SHP77 (cell line): ENCODE data around the gene TTC23.
"Not testable (repeated sequence)": the region's sequence is repeated elsewhere in the genome, so short reads cannot be mapped to it uniquely, and the experiment has no call there.

Experiments used
- DNase-seq, 2 experiments: peaks; one replicate each; lab custom pipeline; 2025; lab: John Stamatoyannopoulos, UW

TTC23 gene

DNA sequence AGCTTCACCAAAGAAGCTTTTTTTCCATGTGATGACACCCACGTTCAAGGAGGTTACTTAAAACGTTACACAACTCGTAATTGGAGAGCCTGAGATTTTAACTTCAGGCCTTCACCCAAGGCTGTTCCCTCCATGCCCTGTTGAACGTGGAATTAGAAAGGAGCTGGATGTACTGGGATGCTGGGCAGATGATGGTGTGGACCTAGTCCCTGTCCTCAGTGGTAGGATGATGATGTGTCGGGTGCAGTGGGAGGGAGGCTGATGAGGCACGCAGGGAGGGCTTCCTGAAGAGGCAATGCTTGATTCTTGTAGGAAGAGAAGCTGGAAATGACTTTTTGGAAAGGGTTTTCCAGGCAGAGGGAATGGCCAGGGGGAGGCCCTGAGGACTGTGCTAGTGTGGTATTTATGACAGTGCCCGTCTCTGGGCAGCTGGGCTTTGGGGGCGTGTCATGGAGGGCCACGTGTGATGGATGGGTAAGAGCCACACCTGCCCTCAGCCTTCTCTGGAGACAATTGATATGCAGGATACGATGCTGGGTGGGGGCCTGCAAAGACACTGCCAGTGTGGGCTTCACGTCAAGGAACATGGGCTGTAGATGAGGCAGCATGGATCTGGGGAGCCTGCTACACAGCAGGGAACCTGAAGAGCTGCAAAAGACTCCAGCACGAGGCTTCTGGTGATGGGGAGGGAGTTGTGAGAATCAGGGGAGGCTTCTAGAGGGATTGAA is 129.2 kb downstream of the TTC23 start:
- DNase-seq: peak in 1 of 2 experiments; percentile 33

DNA sequence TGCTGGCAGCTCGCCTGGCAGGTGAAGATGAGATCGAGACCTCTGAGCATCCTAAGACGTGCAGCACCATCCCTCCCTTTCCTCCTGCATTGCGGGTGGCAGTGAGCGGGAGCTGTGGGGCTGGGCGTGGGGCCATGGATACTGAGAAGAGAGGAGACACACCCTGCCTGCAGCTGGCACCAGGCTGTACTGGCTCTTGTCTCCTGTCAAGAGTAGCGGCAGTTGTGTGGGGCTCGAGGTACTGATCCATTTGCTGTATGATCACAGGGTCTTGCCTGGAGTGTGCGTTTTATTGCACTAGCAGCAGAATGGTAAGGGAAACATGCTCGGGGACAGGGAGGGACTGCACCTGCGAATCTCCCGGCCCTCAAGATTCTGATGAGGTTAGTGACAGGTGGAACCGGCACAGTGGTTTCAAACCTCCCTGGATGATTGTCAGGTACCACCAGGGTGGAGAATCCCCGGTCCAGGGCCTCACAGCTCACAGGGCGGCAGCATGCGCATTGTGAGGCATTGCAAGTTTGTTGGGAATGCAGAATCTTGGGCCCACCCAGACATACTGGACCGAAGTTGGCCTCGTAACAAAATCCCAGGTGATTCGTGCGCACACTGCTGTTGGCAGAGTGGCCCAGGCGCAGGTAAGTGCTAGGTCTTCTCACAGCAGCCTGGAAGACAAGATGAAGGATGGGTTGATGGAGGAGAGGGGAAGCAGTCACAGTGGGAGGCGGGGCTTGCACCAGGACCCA is 130.4 kb downstream of the TTC23 start:
- no peak for DNase-seq

DNA sequence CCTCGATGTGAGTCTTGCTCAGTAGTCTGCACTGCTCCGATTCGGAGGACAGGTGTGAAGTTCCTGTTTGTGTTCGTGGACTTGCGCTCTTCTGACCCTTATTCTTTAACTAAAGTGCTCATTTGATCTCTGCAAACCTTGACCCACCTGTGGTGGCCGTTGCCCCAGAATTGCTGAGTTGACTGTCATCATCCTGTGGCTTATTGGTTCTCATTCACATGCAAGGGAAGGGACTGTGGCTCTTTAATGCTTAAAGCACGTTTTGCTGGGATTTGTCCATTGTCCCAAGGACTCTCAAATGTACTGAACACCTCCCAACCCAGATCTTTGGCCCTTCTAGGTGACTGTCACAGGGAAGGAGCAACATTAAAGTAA is 131.1 kb downstream of the TTC23 start:
- no peak for DNase-seq

DNA sequence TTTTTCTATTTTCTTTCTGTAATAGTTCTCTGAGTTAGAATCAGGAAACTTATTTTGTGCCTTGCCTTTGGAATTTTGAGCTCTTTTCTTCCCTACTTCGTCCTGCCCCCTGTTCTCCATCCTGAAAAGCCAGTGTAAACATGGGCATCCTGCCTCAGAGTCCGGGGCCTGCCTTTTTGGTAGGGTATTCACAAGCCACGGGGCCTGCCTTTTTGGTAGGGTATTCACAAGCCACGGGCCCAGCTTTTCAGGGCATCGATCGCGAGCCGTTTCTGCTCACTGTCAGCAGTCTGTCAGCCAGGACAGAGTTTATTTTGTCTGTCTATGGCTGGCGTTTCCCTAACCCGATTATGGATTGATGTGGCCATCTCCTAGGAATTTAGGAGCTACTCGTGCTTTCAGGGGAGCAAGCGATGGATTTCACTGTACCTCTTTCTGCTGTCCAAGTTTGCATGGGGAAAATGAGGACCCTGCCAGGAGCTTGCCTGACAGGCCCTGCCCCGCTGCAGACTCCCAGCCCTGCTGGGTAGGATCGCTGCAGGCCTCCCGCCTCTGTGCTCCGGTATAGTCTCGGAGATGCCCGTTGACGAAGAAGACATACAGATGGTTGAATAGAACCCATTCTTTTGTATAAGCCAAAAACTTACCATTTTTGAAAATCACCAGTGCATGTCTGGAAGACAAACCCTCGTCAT is 131.7 kb downstream of the TTC23 start:
- no peak for DNase-seq

DNA sequence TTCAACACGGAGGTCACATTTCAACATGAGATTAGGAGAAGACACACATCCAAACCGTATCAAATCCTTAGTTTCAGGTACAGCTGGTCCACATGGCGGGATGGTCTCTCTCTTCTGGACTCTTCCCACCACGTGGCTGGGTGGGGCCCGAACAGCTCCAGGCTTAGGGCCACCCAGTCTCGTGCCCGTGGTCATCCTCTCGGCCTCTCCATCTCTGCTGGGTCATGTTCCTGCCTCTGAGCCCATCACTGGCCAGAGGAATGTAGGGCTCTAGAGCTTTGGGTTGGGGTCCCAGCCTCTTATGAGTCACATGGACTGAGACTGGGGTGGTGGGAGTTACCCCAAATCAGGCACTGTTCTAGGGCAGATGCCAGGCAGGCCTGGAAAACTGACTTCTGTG is 132.3 kb downstream of the TTC23 start:
- DNase-seq: no peak

DNA sequence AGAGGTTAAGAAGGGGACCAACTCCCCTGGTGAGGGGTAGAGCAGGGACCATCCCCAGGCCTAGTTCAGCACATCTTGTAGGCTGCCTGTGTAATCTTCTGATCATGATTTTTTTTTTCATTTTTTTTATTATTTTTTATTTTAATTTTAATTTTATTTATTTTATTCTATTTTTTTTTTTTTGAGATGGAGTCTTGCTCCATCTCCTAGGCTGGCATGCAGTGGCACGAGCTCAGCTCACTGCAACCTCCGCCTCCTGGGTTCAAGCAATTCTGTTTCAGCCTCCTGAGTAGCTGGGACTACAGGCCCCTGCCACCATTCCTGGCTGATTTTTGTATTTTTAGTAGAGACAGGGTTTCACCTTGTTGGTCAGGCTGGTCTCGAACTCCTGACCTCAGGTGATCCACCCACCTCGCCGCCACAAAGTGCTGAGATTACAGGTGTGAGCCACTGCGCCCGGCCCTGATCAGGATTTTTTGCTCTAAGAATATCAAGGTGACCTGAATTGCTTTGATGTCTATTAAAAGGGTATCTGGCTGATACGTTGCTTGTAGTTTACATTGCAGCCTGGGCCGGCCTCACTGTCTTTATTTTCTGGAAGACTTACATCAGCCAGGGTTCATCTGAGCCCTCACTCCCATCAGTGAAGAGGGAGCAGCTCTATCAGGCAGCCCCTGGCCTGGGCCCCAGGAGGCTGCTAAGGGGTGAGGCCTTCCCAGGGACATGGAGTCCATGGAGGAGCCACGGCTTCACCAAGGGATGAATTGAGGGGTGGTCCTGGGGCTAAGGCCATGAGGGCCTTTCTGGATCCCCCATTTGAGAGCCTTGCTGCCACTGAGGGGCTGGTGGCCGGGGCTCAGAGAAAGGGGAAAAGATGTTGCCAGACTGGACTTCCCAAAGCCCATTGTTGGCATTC is 133.8 kb downstream of the TTC23 start:
- DNase-seq: no peak

DNA sequence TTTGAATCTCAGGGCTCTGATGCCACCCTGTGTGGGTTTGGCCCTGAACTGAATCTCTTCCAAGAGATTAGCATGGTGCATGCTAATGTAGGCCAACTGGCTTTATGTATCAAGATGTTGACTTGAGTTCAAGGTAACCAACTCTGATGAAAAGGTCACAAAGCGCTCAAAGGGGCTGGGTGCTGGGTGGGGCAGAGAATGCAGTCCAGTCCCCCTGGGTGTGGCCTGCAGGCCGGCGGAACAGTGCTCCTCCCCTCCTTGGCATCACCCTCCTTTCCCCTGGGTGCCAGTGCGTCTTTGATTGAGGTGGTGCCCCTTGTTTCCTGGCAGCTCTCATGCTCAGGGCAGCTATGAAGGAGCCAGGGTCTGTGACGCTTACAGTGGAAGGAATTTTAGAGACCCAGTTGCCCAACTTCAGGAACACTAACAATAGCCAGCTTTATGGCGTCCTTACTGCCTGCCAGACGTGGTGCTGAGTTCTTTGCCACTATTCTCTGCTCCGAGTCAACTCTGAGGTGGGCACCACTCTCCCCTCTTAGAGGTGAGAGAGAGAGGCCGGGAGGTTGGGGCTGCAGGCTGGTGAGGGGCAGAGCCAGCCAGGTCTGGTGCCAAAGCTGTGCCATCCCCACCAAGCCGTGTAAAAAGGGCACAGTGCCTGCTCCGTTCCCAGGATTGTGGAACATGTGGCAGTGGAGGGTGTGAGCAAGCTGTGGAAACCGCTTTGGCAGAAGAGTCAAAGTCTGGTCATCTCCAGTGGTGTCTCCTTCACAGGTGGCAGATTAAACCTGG is 134.7 kb downstream of the TTC23 start:
- no peak for DNase-seq

DNA sequence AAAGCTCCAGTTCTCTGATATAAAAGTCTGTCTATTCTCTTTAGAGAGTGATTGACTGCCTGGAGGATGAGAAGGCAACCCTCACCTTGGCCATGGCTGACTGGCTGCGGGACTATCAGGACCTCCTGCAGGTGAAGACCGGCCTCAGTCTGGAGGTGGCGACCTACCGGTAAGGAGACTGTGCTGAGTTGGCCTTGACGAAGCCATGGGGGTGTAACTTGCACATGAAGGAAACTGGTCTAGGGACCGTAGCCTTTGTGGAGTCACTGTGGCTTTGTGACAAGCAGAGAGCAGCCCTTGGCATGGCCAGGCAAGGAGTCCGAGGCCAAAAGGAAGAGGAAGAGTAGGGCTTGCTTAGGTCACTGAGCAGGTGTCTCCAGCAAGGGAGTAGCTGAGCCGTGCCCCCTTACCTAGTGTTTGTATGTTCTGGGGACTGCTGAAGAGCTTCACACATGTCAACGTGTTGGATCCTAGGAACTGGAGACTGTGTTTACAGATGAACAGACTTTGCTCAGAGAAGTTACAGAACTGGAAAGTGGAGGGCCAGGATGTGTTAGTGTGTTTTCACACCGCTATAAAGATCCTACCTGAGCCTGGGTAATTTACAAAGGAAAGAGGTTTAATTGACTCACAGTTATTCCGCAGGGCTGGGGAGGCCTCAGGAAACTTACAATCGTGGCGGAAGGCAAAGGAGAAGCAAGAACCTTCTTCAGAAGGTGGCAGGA is 135.7 kb downstream of the TTC23 start:
- no peak for DNase-seq

DNA sequence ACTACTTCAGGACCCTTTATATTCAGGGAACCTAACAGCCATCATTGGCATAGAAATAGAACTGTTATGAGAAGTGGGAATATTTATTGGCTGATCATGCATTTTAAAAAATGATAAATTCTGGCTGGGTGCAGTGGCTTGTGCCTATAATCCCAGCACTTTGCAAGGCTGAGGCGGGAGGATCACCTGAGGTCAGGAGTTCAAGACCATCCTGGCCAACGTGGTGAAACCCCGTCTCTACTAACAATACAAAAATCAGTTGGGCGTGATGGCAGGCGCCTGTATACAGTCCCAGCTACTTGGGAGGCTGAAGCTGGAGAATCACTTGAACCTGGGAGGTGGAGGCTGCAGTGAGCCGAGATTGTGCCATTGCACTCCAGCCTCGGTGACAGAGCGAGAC is 137.7 kb downstream of the TTC23 start:
- DNase-seq: not testable (repeated sequence)

DNA sequence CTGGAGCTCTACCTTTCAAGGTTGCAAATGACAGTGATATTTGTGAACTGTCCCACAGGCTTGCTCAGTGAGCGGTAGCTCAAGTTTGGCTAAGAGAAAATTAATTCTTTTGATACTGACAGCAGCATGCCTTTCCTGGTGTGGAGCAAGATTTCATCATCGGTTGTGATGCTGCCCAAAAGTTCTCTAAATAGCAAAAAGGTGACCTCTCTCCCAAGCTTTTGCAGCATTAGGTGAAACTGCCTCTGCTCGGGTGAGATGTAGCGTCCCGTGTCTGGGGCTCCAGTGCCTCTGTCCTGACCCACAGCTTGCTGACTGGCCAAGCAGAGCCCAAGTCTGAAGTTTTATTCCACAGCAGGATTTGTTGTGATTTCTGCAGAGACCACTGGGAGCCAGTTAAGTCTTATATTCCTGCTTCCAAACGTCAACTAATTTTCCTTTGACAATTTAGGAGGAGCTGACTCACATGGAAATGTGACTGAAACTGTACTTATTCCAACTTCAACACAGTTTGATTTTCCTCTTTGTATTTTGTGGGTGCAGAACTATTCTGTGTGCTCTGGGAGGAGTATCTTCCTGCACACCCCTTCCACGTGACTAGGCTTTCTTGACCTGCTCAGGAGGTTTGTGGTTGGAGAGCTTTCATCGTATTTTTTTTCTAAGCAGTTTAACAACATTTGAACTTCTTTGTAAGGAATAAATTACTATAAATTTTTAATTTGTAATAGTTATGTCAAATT is 138.6 kb downstream of the TTC23 start:
- no peak for DNase-seq

DNA sequence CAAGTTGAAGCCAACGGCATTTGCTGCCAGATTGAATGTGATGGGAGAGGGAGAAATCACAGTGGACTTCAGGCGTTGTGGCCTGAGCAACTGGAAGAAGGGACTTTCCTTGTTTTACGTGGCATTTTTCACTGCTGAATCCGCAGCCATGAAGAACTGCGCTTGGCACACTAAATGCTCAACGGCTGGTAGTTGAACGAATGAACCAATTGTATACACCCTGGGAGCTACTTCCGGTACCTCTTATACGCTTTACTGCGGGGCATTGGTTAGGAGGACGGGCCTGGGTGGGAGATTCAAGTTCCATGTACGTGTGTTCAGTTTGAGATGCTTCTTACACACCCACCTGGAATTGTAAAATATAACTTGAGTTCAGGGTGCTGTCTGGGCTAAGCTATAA is 139.3 kb downstream of the TTC23 start:
- no peak for DNase-seq

DNA sequence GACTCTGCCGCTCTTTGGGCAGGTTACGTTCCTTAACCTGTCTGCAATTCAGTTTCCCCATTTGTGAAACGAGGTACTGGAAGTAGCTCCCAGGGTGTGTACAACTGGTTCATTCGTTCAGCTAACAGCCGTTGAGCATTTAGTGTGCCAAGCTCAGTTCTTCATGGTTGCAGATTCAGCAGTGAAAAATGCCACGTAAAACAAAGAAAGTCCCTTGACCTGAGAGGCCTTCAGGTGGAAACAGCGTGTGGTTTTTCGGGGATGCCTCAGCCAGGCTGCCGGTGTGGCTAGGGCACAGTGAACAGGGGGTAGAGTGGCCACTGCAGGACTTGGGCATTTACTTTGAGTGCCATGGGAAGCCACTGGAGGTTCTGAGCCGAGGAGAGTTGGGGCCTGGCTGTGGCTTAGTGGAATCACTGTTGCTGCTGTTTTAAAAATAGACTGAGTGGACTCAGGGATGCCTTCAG is 139.8 kb downstream of the TTC23 start:
- no peak for DNase-seq

DNA sequence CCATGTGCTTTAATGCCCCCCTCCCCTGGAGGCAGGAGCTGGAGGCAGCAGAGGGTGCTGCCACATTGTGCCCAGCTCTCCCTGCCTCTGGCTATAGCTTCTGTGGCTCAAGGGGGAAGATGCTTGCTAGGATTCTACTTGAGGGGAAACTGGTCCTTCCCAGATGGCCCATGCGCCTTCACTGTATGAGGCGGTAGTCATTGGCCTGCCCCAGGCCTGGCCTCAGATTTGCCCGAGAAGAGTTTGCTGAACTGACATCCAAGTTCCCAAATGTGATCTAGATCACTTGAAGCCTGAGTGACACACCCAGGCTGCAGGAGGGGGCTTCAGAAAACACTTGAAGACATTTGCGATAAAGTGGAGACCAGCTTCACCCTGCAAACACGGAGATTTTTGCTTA is 140.4 kb downstream of the TTC23 start:
- no peak for DNase-seq

DNA sequence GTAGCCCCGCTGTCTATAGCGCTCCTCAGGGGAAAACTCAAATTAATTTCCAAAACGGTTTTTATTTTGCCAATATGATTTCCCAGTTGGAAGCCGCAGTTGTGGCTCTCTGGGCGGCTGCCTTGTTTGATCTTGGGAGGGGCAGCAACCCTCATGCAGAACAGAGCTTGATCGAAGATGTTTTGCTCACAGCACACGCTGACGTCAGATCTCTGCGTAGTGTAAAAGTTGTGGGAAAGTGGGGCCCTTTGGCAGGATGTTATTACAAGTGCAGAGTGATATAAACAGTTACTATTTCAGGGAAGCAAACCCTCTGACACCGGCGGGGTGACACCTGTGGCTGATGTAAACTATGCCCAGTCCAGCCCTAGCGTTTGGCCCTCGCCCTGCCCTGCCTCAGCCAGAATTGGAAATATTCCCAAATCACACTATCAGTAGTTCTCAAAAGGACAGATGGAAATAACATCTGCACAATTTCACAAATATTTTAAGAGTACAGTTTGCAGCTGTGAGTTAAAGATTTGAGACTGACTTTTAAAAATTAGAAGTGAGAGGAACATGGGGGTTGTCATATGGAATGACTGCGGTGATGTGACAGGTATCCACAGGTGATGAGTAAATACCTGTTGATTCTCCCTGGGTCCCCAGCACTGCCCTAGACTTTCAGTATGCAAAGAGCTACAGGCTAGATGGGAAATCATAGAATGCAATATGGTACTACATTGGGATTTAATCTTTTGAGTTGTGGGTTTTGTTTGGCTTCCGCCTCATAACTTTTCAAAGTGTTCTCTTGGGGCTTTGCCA is 142.8 kb downstream of the TTC23 start:
- no peak for DNase-seq

DNA sequence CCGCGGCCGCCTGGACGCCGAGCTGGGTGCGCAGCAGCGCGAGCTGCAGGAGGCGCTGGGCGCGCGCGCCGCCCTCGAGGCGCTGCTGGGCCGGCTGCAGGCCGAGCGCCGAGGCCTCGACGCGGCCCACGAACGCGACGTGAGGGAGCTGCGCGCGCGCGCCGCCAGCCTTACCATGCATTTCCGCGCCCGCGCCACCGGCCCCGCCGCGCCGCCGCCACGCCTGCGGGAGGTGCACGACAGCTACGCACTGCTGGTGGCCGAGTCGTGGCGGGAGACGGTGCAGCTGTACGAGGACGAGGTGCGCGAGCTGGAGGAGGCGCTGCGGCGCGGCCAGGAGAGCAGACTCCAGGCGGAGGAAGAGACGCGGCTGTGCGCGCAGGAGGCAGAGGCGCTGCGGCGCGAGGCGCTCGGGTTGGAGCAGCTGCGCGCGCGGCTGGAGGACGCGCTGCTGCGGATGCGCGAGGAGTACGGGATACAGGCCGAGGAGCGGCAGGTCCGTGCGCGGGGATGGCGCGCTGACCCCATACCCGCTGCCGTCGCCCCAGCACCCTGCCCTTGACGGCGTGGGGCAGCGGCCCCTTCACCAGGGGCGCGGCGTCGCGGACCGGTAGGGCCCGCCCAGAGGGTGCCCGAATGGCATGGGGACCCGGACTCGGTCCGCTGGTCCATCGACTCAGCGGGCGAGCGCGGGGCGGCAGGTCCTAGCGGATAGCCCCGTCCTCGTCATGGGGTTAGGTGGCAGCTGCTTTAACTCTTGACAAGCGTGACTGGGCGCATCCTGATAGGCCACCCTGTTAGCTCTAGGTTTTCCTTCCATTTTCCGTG is 143.7 kb downstream of the TTC23 start:
- peak in 1 of 2 experiments; percentile 23 for DNase-seq

DNA sequence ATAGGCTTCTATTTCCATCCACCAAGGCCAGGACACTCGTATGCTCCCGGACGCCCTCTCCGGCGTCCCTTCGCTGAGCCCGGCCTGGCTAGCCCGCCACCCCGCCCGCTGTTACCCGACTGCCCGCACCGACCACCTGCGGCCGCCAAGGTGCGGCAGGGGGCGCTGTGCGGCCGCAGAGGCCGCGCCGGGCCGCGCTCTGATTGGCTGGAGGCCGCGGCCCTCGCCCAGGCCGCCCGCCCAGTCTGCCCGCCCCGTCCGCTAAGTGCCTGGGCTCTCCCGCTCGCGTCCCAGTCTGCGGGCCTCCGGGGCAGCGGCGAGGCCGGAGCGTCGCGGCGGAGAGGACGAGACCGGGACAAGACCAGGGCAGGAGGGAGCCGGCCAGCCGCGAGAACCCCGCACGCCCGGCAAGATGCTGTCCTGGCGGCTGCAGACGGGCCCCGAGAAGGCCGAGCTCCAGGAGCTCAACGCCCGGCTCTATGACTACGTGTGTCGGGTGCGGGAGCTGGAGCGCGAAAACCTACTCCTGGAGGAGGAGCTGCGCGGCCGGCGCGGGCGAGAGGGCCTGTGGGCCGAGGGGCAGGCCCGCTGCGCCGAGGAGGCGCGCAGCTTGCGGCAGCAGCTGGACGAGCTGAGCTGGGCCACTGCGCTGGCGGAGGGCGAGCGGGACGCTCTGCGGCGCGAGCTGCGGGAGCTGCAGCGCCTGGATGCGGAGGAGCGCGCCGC is 144.4 kb downstream of the TTC23 start, which contains the start of gene SYNM:
Gene SYNM, plus strand, starts transcription at position 293 of the 726 bp plus-strand sequence. Its CDS starts 120 bp downstream, at position 413.
- DNase-seq: peak; percentile 69 to 83

DNA sequence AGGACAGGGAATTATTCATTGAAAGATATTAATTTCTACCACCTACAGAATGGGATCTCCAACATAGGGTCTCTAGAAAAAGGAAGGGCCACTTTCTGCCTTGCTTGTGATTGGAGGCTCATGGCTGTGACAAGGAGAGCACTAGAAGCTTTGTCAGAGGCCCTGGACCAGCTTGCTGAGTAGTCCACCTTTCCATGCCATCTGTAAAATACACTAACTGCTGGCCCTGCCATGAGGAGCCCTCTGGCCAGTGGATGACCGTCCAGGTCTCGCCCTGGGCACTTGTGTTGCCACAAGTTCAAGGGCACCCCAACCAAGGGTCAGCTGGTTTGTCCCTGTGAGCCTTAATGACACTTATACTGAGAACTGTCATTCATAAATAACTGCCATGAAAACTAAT is 146.1 kb downstream of the TTC23 start:
- DNase-seq: no peak
